CD8-positive, alpha-beta memory T cell (primary cell): ENCODE measurements around the gene ATP8B1. TPM values are rescaled to one million over a fixed set of nuclear protein-coding genes. Genes with fewer than 3 reads are reported as not detected.

Experiments
- CTCF ChIA-PET: fragments of 350-600 bp; sonication (Branson Sonifier 250); formaldehyde crosslinking; loops from one replicate; lab custom pipeline; 2021; ENCODE audit warnings: antibody characterized with exemption; lab: Charles Lee
- POLR2A ChIA-PET: fragments of 350-600 bp; sonication (Branson Sonifier 250); formaldehyde crosslinking; loops from one replicate; lab custom pipeline; 2021; ENCODE audit warnings: antibody characterized with exemption; lab: Charles Lee
- DNase-seq, 5 donors: peaks; one replicate each; pipeline versions ENCODE4 v3.0.0 to v3.0.0-alpha.2; 2020 to 2022; ENCODE audit warnings: mixed read lengths in 1 of 5
- H3K27ac ChIP-seq: one replicate; pipeline ENCODE4 v1.7.0; 2013; ENCODE audit warnings: low read depth, mild to moderate bottlenecking, low read length, moderate library complexity
- H3K27me3 ChIP-seq: 2 replicates; pipeline ENCODE4 v1.7.0; 2013; ENCODE audit warnings: low read length, mild to moderate bottlenecking; ENCODE audit not compliant: insufficient read depth, poor library complexity, severe bottlenecking
- H3K36me3 ChIP-seq: 2 replicates; pipeline ENCODE4 v1.7.0; 2013; ENCODE audit warnings: mild to moderate bottlenecking, low read length, moderate library complexity; ENCODE audit not compliant: insufficient read depth
- H3K4me1 ChIP-seq: 2 replicates; pipeline ENCODE4 v1.7.0; 2013; ENCODE audit warnings: mild to moderate bottlenecking, low read length, moderate library complexity; ENCODE audit not compliant: insufficient read depth
- H3K4me3 ChIP-seq: 2 replicates; pipeline ENCODE4 v1.7.0; 2013; ENCODE audit warnings: mild to moderate bottlenecking, low read length
- H3K9me3 ChIP-seq: 2 replicates; pipeline ENCODE4 v1.7.0; 2013; ENCODE audit warnings: mild to moderate bottlenecking, low read length
- H3K27ac Mint-ChIP-seq, 8 donors: one replicate each; pipeline ENCODE4 v1.8.0; 2020 to 2021; ENCODE audit warnings: mixed read lengths in 8 of 8, mild to moderate bottlenecking in 6 of 8, inconsistent platforms in 3 of 8, moderate library complexity in 3 of 8
- H3K27me3 Mint-ChIP-seq, 2 donors: one replicate each; pipeline ENCODE4 v1.8.0; 2020 to 2021; ENCODE audit warnings: mixed read lengths in 2 of 2, mild to moderate bottlenecking in 1 of 2, moderate library complexity in 1 of 2
- H3K36me3 Mint-ChIP-seq, 3 donors: one replicate each; pipeline ENCODE4 v1.8.0; 2020 to 2021; ENCODE audit warnings: mixed read lengths in 3 of 3, inconsistent platforms in 1 of 3, mild to moderate bottlenecking in 1 of 3
- H3K4me1 Mint-ChIP-seq, 3 donors: one replicate each; pipeline ENCODE4 v1.8.0; 2020 to 2021; ENCODE audit warnings: mixed read lengths in 3 of 3, inconsistent platforms in 1 of 3, mild to moderate bottlenecking in 1 of 3
- H3K4me3 Mint-ChIP-seq, 7 donors: one replicate each; pipeline ENCODE4 v1.8.0; 2020 to 2021; ENCODE audit warnings: mixed read lengths in 7 of 7, mild to moderate bottlenecking in 6 of 7, moderate library complexity in 4 of 7, inconsistent platforms in 2 of 7
- H3K9me3 Mint-ChIP-seq, 5 donors: one replicate each; pipeline ENCODE4 v1.8.0; 2020 to 2022; ENCODE audit warnings: mixed read lengths in 5 of 5, mild to moderate bottlenecking in 3 of 5, moderate library complexity in 2 of 5, inconsistent platforms in 1 of 5
- polyA plus RNA-seq: library from polyadenylated mRNA; unstranded; fragments of 300-500 nt; fragmentation: Illumina TruSeq; gene quantifications from one replicate; pipeline ENCODE4 v1.2.3, GENCODE V29; 2021
- total RNA-seq, 2 experiments: library from RNA; stranded (reverse); gene quantifications; one replicate each; pipeline ENCODE4 v1.2.3, GENCODE V29; 2021

ATP8B1 gene
- total and polyA plus RNA-seq, 3 experiments from 2014 or later, result not detected

- Mint-ChIP-seq H3K36me3 (peaks cover 10 to 22% (median 11%) of the 10 kb centered on the region in 3 donors), H3K27me3 (no peaks in the 10 kb centered on the region), H3K9me3 (peaks cover 0 to 22% (median 6%) of the 10 kb centered on the region in 5 donors), H3K4me1 (peaks cover 11 to 32% (median 26%) of the 10 kb centered on the region in 3 donors), H3K27ac (no peak overlapping the region), H3K4me3 (no peak overlapping the region)
- H3K36me3 ChIP-seq, result no peaks in the 10 kb centered on the region
- H3K4me3 ChIP-seq, result no peak overlapping the region
- ChIA-PET POLR2A (no interaction called here), CTCF (no interaction called here)
- no peaks in the 10 kb centered on the region for H3K27me3 ChIP-seq
- no peak for DNase-seq
- no peaks in the 10 kb centered on the region for H3K4me1 ChIP-seq
- H3K9me3 ChIP-seq, result no peaks in the 10 kb centered on the region
- no peak overlapping the region for H3K27ac ChIP-seq
These were observed 125.6 kb downstream of the ATP8B1 start for GRCh38 chr18:57677262-57678211.

GRCh38 chr18:57674891-57675290 lies 128.2 kb downstream of the ATP8B1 start:
- Mint-ChIP-seq H3K4me3 (no peak overlapping the region), H3K36me3 (peaks cover 6 to 25% (median 13%) of the 10 kb centered on the region in 3 donors), H3K27ac (no peak overlapping the region), H3K27me3 (no peaks in the 10 kb centered on the region), H3K9me3 (peaks cover 0 to 22% (median 9%) of the 10 kb centered on the region in 5 donors), H3K4me1 (peaks cover 7 to 25% (median 20%) of the 10 kb centered on the region in 3 donors)
- Histone ChIP-seq H3K9me3 (no peaks in the 10 kb centered on the region), H3K36me3 (no peaks in the 10 kb centered on the region), H3K27ac (no peak overlapping the region), H3K4me3 (no peak overlapping the region), H3K27me3 (no peaks in the 10 kb centered on the region), H3K4me1 (no peaks in the 10 kb centered on the region)
- DNase-seq, result no peak
- POLR2A ChIA-PET, result no interaction called here
- CTCF ChIA-PET, result no interaction called here

- no peaks in the 10 kb centered on the region for H3K27me3 Mint-ChIP-seq
- H3K36me3 ChIP-seq, result no peaks in the 10 kb centered on the region
- ChIA-PET CTCF (interaction anchor here (1.2 kb wide), 1 partner anchor 13 kb away, joined by 4 read pairs; no protein-coding TSS in a partner anchor), POLR2A (no interaction called here)
- peaks cover 2 to 15% (median 9%) of the 10 kb centered on the region in 5 donors for H3K9me3 Mint-ChIP-seq
- H3K27ac Mint-ChIP-seq, result peak overlapping the region in 1 of 8 donors; percentile 29
- no peak for DNase-seq
- peaks cover 12% of the 10 kb centered on the region for H3K4me1 ChIP-seq
- no peak overlapping the region for H3K27ac ChIP-seq
- H3K4me3 ChIP-seq, result no peak overlapping the region
- H3K36me3 Mint-ChIP-seq, result peaks cover 1 to 29% (median 6%) of the 10 kb centered on the region in 3 donors
- no peaks in the 10 kb centered on the region for H3K9me3 ChIP-seq
- H3K27me3 ChIP-seq, result no peaks in the 10 kb centered on the region
- H3K4me1 Mint-ChIP-seq, result peaks cover 20 to 42% (median 35%) of the 10 kb centered on the region in 3 donors
- no peak overlapping the region for H3K4me3 Mint-ChIP-seq
These were observed 133.1 kb downstream of the ATP8B1 start for GRCh38 chr18:57670046-57670445.

- POLR2A ChIA-PET, result no interaction called here
- H3K27ac ChIP-seq, result no peak overlapping the region
- Mint-ChIP-seq H3K4me3 (no peak overlapping the region), H3K9me3 (peaks cover 2 to 7% (median 5%) of the 10 kb centered on the region in 5 donors), H3K27ac (no peak overlapping the region), H3K27me3 (no peaks in the 10 kb centered on the region), H3K36me3 (peaks cover 1 to 26% (median 6%) of the 10 kb centered on the region in 3 donors), H3K4me1 (peaks cover 26 to 55% (median 46%) of the 10 kb centered on the region in 3 donors)
- H3K27me3 ChIP-seq, result no peaks in the 10 kb centered on the region
- no peak for DNase-seq
- CTCF ChIA-PET, result no interaction called here
- H3K36me3 ChIP-seq, result no peaks in the 10 kb centered on the region
- H3K4me3 ChIP-seq, result no peak overlapping the region
- no peaks in the 10 kb centered on the region for H3K9me3 ChIP-seq
- peaks cover 15% of the 10 kb centered on the region for H3K4me1 ChIP-seq
These were observed 135.1 kb downstream of the ATP8B1 start for GRCh38 chr18:57668021-57668420.

GRCh38 chr18:57666818-57667497 lies 136.2 kb downstream of the ATP8B1 start:
- H3K4me1 Mint-ChIP-seq, result peaks cover 30 to 59% (median 52%) of the 10 kb centered on the region in 3 donors
- Histone ChIP-seq H3K9me3 (no peaks in the 10 kb centered on the region), H3K4me3 (no peak overlapping the region), H3K27me3 (no peaks in the 10 kb centered on the region), H3K4me1 (peaks cover 15% of the 10 kb centered on the region), H3K36me3 (no peaks in the 10 kb centered on the region), H3K27ac (no peak overlapping the region)
- peak overlapping the region in 1 of 8 donors; percentile 51 for H3K27ac Mint-ChIP-seq
- CTCF ChIA-PET, result no interaction called here
- POLR2A ChIA-PET, result no interaction called here
- H3K9me3 Mint-ChIP-seq, result peaks cover under 1 to 4% (median 2%) of the 10 kb centered on the region in 5 donors
- no peak for DNase-seq
- no peak overlapping the region for H3K4me3 Mint-ChIP-seq
- H3K27me3 Mint-ChIP-seq, result no peaks in the 10 kb centered on the region
- H3K36me3 Mint-ChIP-seq, result peaks cover 0 to 23% (median 3%) of the 10 kb centered on the region in 3 donors

- peaks cover 0 to 4% (median 0%) of the 10 kb centered on the region in 5 donors for H3K9me3 Mint-ChIP-seq
- Histone ChIP-seq H3K27me3 (no peaks in the 10 kb centered on the region), H3K4me1 (peaks cover 15% of the 10 kb centered on the region), H3K4me3 (no peak overlapping the region), H3K9me3 (no peaks in the 10 kb centered on the region), H3K36me3 (no peaks in the 10 kb centered on the region), H3K27ac (no peak overlapping the region)
- H3K36me3 Mint-ChIP-seq, result peaks cover under 1 to 12% (median 2%) of the 10 kb centered on the region in 3 donors
- no peak for DNase-seq
- H3K4me3 Mint-ChIP-seq, result peak overlapping the region in 1 of 7 donors; percentile 32
- H3K27ac Mint-ChIP-seq, result peak overlapping the region in 1 of 8 donors; percentile 26
- H3K4me1 Mint-ChIP-seq, result peaks cover 39 to 66% (median 64%) of the 10 kb centered on the region in 3 donors
- no peaks in the 10 kb centered on the region for H3K27me3 Mint-ChIP-seq
- CTCF ChIA-PET, result no interaction called here
- POLR2A ChIA-PET, result no interaction called here
These were observed 138.4 kb downstream of the ATP8B1 start for GRCh38 chr18:57664568-57665165.

- Histone ChIP-seq H3K36me3 (no peaks in the 10 kb centered on the region), H3K27ac (no peak overlapping the region), H3K4me3 (no peak overlapping the region), H3K4me1 (peaks cover 11% of the 10 kb centered on the region), H3K27me3 (no peaks in the 10 kb centered on the region), H3K9me3 (no peaks in the 10 kb centered on the region)
- Mint-ChIP-seq H3K4me3 (no peak overlapping the region), H3K4me1 (peaks cover 33 to 59% (median 51%) of the 10 kb centered on the region in 3 donors), H3K27me3 (no peaks in the 10 kb centered on the region), H3K9me3 (peaks cover 0 to 2% (median 0%) of the 10 kb centered on the region in 5 donors), H3K27ac (peak overlapping the region in 1 of 8 donors; percentile 17), H3K36me3 (peaks cover 0 to 7% (median 2%) of the 10 kb centered on the region in 3 donors)
- ChIA-PET CTCF (no interaction called here), POLR2A (interaction anchor here (0.5 kb wide), 1 partner anchor 35 kb away, joined by 4 read pairs; no protein-coding TSS in a partner anchor)
- no peak for DNase-seq
These were observed 142.2 kb downstream of the ATP8B1 start for GRCh38 chr18:57660961-57661360.
